GM12801 (cell line): ENCODE measurements around the gene DQX1.

Source experiments
- CTCF ChIP-seq: IDR thresholded peaks from one replicate; pipeline ENCODE4 v1.5.1; 2011; ENCODE audit warnings: control low read depth; ENCODE audit not compliant: insufficient read length; ENCODE audit errors: extremely low read depth

The DQX1 gene

GRCh38 chr2:74525717-74526648 lies at the start of gene DQX1:
Gene DQX1, minus strand, starts transcription at chr2:74526231. Its CDS starts 502 bp downstream, at chr2:74525729.
- no peak for TF ChIP-seq CTCF

- no peak for TF ChIP-seq CTCF
Observed at GRCh38 chr2:74575320-74575719, 49.3 kb upstream of the DQX1 start.

GRCh38 chr2:74573747-74574562 lies 47.9 kb upstream of the DQX1 start:
- no peak for TF ChIP-seq CTCF

GRCh38 chr2:74572178-74572925 lies 46.3 kb upstream of the DQX1 start:
- TF ChIP-seq CTCF = no peak

- no peak for TF ChIP-seq CTCF
Observed at GRCh38 chr2:74571058-74571457, 45.0 kb upstream of the DQX1 start.

GRCh38 chr2:74569686-74570085 lies 43.7 kb upstream of the DQX1 start:
- TF ChIP-seq CTCF = no peak

GRCh38 chr2:74567881-74568280 lies 41.9 kb upstream of the DQX1 start:
- no peak for TF ChIP-seq CTCF
